Jurkat, Clone E6-1 (cell line): ENCODE results near the gene SLC7A5.
A peak's percentile ranks its signal among the peaks of the same experiment; 100 is the strongest.
"Not testable (repeated sequence)": the region's sequence is repeated elsewhere in the genome, so short reads cannot be mapped to it uniquely, and the experiment has no call there.

Experiments used
- DNase-seq: peaks from one replicate; pipeline ENCODE4 v3.0.0-alpha.2; 2011; ENCODE audit warnings: low read depth, low spot score
- H3K4me3 ChIP-seq: 2 replicates; pipeline ENCODE4 v1.5.1; 2011; ENCODE audit warnings: mild to moderate bottlenecking, low read length, control low read depth, moderate library complexity

The SLC7A5 gene

DNA sequence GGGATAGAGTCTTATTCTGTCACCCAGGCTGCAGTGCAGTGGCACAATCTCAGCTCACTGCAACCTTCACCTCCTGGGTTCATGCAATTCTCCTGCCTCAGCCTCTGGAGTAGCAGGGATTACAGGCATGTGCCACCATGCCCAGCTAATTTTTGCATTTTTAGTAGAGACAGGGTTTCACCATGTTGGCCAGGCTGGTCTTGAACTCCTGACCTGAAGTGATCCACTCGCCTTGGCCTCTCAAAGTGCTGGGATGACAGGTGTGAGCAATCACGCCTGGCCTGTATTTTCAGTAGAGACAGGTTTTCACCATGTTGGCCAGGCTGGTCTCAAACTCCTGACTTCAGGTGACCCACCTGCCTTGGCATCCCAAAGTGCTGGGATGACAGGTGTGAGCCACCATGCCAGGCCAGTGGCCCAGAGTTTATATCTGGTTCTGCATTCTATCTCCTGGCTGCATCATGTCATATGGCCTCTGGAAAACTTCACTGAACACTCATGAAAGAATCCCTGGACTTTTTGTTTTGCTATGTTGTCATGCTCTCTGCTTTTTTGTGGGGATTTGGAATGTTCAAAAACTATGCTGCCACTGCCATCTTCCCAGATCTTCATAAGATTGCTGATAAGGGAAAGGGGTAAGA lies 81.7 kb downstream of the SLC7A5 start:
- H3K4me3 ChIP-seq = not testable (repeated sequence)

DNA sequence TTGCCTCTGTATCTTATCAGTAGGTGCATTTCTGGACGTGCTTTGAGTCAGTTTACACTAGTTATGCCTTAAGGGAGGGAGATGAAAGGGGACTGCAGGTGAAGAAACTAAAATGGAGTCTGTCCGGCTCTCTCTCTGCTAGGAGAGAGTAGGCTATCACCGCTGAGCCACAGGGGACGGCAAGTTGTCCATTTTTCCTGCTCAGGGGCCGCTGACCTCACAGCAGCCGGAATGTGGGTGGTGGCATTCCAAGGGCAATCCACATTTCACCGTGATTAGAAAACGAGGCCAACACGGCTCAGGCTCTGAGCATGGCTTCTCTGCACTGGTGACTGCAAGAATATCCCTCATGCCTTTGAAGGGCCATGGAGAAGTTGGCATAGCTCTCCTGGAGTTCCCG lies 84.5 kb downstream of the SLC7A5 start:
- no peak for DNase-seq
- no peak overlapping the region for H3K4me3 ChIP-seq

More for the DNA sequence above, 81.7 kb downstream of the SLC7A5 start:
- not testable (repeated sequence) for DNase-seq

DNA sequence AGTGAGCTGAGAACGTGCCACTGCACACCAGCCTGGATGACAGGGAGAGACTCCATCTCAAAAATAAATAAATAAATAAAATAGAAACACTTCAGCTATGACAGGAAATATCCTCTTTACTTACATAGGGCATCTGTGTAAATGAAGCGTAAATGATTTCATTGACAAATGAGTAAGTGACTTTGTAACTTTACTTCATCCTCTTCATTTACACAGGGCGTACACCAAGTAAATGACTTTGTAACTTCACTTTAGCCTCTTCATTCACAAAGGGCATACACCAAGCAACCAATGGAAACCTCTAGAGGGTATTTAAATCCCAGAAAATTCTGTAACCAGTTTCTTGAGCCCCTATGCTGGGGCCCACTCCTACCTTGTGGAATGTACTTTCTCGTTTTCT lies 87.3 kb downstream of the SLC7A5 start:
- H3K4me3 ChIP-seq = no peak overlapping the region
- no peak for DNase-seq

DNA sequence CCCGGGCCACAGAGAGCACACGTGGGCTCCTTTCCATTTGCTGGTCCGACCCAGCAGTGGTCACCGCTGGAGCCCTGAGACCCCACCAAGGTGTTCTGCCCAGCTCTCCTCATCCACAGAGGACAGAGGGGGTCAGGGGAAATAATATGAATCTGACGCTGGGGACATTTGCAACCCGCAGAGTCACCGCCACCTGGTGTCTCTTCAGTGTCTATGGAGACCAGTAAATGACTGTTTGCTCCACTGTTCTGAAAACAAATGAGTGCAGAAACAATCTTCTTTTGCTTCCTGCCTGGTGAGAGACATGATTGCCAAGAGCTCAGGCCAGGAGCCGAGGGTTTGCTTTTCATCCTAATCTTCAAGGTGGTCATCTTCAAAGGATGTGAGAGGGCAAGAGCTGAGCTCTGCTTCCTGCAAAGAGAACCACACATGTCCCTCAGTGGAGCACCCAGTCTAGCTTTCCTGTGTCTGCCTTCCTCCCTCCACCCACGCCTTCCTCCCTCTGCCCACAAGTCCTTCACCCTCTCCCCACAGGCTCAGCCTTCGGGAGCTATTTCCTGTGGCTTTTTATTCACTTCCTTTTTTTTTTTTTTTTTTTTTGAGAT lies 88.8 kb downstream of the SLC7A5 start:
- DNase-seq = peak; percentile 92
- H3K4me3 ChIP-seq = peak overlapping the region; percentile 26
